Epidermal melanocyte (primary cell): Measurements from ENCODE around the gene LYRM4.

Experiments
- DNase-seq: peaks from one replicate; pipeline ENCODE4 v3.0.0; 2011; ENCODE audit warnings: low spot score; ENCODE audit not compliant: insufficient read length

Gene LYRM4

DNA sequence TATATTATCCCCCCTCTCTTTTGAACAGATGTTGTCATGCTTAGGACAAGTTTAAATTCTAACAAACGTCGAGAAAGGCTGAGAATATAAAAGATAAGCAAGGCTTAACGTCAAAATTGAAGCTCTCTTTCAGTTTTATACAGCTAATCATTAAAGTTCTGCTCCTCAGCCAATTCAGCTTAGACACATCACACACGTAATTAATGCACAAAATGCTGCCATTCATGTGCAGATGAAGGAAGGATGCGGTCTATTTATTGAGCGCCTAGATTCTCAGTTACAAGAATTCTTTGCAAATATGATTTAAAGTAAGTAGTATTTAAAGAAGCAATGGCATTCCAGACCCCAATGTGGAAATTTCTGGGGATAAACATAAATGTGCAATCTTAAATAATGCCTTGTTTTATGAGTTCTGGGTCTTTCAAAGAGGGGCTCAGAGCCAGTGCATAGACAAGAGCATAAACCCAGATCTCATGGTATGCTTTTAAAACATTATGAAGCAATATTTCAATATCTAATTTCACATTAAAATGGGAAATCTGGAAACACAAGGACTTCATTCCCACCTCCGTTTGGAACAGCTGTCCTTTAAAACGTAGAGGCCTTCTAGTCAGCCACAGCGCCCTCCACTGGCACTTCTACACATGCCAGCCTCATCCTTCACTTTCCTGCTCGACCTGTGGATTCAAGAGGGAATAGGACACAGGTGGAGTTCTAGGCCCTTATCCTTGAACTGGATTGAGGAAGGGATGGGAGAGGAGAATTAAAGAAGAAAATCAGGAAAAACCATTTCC is 85.8 kb downstream of the LYRM4 start:
- no peak for DNase-seq

DNA sequence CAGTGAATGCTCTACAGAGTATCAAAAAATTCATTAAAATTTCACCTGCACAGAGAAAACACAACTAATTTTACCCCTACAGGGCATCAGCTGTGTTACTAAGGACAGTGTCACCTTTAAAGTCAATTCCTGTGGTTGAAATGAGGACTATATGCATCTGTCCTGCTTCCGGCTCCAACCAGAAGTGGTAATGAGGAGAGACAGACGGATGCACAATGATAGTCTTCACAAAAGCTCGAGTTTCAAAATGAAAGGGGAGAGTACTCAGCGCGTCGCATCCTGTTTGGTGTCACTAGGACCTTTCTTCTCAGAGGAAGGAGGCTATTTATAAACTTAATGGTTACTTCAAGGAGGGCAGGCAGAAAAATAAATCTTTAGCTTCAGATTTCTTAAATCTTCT is 86.5 kb downstream of the LYRM4 start:
- DNase-seq: no peak

DNA sequence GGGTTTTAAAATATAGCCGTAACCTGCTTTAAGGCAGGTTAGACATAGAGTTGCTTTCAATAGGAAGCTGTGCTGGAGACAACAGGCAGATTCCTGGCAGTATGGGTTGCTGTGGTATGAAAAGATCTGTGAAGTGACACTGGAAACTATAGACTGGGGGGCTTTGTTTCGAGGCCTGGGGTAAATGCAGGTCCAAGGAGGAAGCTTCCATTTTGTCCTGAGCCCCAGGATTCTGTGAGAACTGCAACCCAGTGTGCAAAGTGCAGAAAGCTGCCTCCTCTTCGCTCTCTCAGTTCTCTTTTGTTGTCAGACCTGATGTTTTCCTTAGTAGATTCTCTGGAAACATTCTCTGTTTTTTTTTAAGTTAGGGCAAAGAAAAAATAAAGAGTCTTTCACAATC is 86.9 kb downstream of the LYRM4 start:
- DNase-seq: no peak

DNA sequence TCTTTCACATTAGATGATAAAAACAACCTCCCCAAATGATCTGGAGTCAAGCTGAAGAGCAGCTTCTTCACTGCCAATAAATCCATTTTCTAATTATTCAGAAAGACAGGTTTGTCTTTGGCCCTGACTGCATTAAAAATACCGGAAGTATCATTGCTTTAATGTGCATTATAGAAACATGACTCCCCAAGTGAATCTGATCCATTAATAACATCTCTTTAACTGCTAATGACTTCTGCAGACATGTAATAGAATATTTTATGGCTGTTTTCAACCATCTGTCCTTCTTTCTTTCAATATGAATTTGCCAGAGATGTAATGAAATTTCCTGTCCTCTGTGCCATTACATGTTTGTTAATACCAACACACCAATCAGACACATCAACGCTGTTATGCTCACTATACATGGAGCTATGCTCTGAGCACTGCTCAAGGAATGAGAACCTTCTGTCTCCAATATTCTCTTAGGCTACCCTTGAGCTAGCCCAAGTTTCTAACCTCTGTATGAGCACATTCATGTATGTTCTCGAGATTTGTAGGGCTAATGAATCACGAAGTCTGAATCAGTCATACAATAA is 87.8 kb downstream of the LYRM4 start:
- no peak for DNase-seq

DNA sequence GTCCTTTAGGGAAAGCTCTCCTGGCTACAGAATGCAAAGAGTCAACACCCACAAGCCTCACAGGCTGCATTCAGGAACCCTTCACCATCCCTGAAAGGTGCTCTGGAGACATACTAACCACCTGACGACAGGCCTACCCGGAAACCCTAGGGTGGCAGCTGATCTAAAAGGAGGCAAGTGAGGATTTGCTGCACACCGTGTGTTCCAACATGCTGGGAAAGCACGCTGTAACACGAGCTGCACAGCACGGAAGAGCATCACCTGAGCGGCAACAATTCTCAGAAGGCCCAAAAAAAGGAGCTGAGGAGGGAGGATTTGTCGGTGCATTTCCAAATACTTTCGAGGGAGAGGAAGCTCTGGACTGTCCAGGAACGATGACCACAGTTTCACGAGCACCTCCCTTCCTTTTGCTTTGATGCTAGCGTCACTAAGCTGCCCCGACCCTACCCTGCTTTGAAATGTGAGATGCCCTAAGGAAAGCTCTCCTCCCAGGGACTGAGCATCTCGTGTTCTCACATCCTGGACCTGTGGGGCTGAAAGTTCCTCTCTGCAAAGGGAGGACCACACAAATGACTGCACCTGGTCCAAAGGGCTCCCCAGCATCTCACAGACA is 88.6 kb downstream of the LYRM4 start:
- no peak for DNase-seq

DNA sequence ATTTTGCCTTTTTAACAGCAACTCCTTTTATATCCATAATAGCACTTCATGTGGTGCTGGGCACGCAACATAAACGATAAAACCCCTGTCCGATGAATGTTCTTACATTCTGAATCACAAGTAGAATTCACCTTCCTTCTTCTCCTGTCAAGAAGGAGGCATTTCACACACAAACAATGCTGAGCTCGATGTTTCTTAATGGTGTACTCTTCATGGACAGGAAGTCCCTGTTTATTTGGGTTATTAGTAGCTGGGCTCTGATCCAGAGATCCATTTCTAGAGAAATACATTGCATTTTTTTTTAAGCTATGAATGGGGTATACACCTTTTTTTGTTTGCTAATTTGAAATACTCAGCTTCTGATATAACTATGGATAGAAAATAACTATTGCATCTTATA is 93.2 kb downstream of the LYRM4 start:
- DNase-seq: no peak

DNA sequence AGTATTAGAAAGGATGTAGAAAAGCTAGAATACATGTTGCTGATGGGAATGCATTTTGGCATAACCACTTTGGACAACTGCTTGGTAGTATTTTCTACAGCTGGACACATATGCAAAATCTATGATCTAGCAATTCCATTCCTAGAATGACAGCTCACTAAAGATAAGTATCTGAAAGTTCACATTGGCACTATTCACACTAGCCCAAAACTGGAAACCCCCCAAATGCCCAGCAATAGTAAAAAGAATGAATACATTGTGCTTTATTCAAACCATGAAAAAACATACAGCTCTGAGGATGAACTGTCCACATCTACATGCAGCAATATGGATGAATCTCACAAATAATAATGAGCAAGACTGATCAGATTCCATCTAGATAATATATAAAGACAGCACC is 96.7 kb downstream of the LYRM4 start:
- no peak for DNase-seq

DNA sequence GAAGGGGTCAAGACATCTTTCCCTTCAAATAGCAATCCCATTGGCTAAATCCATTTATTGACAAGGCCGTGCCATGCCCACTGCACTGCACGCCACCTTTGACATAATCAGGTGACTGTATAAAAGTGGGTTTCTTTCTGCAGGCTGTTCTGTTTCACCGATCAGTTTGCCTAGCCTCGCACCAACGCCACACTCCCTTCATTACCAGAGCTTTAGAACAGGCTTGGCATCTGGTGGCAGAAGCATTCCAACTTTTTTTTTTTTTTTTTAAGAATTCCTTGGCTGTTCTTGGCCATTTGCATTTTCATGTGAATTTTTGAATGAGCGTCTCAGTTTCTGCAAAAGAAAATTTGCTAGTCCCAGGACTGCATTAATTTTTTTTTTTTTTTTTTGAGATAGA is 97.5 kb downstream of the LYRM4 start:
- DNase-seq: no peak

DNA sequence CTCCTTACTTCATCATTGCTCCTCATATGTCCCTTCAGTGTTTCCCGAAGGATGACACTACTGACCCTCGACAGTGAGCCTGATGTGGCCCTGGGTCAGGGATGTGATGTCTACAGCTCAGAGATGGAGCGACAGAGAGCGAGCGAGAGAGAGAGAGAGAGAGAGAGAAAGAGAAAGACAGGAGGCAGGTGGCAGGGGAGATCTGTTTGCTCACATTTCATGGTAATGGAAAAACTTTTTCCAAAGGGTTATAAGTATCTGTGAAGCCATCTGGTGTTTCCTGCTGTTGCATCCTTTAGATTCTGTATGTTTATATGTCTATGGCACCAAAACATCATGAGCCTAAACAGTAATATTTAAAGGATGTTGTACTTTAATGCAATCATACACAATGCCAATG is 98.4 kb downstream of the LYRM4 start:
- DNase-seq: no peak

DNA sequence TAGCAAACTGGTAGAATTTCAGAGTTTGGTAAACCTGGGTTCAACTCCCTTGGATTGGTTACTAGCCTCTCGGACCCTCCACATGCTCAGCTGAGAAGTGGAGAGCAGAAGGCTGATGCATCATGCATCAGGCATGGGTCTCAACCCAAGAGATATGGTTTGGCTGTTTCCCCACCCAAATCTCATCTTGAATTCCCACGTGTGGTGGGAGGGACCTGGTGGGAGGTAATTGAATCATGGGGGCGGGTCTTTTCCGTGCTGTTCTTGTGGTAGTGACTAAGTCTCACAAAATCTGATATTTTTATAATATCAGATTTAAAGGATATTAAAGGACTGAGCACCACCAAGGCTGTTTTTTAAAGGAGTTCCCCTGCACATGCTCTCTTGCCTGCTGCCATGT is 100.5 kb downstream of the LYRM4 start:
- DNase-seq: no peak

DNA sequence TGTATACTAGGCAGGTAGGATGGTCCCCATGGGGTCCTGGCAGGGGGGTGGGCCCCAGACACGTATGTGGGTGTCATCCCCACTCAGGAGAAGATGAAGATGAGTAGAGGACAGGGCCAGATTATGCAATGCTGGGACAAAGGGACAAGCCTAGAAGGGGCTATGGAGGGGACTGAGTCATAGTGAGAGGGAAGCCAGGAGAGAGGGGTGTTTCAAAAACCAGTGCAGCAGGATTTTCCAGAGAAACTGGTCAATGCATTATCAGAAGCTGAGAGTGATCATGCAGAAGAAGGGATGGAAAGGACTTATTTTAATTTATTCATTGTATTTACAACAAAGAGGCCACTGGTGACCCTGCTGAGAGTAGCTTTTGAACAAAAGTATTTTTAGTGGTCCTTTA is 101.6 kb downstream of the LYRM4 start:
- DNase-seq: no peak

DNA sequence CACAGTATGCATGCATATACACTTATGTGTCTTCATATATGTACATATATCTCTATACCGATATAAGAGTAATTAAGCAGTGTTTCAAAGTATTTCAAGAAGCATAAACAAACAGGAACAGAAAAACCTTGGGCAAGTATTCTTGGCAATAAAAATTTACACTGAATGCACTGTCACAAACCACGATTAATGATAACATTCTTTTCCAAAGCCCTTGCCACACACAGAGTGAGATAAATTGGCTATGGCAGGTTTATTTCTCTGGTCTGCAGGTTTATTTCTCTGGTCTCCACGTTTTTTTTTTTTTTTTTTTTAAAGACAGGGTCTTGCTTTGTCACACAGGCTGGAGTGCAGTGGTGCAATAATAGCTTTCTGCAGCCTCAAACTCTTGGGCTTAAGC is 102.6 kb downstream of the LYRM4 start:
- DNase-seq: no peak

DNA sequence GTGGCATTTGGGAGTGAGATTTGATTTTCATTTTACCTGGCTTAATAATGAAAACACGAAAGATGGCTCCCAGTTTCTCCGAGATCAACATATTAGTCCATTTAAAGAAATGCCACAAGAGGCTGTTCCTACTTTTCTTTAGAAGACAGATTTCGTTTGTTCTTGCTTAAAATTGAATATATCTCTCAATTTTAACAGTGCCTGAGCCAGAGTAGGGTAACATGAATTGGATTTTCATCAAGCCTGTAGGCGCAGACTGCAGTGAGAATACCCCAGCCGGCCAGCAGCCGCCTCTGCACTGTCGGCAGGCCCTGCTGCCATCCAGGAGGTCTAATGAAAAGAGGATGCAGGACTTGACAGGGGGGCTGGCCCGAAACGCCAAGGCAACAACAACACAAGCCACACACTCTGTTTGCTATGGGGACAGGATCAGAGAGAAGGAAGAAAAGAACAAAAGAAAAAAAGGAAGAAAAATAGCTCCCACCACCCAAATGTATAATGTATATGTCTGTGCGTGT is 103.1 kb downstream of the LYRM4 start:
- DNase-seq: no peak

DNA sequence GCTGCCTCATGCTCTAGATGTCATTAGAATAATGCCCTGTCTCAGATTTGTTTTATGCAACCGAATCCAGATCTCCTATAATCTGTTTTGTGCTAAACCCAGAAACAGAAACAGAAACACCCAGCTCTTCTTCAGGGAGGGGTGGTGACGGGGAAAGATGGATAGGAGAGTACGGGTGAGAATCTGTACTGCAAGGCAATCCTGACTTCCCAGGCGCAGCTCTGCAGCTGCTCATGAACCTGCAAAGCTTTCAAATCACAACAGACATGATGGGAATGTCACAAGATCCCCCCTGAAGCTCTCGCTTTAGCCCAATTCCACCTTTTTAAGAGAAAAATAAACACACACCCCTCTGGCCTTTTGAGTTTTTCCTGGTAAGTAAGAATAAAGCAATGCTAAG is 104.1 kb downstream of the LYRM4 start:
- no peak for DNase-seq

DNA sequence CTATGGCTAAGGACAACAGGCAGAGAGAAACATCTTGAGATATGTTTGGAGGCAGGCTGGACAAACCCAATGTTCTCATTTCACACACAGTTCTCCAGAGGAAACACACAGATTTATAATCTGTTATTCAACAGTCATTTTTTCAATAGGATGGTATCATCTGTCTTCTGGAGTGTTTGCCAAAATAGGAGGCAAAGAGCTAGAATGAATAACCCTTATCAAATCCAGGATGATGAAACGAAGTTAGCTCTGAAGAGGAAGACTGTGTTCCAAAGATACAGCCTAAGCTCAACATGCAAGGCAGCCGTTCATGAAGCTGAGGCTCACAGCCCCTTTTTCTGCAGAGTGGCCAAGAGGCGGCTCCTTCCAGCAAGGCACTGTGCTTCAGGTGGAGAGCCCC is 104.8 kb downstream of the LYRM4 start:
- DNase-seq: no peak

DNA sequence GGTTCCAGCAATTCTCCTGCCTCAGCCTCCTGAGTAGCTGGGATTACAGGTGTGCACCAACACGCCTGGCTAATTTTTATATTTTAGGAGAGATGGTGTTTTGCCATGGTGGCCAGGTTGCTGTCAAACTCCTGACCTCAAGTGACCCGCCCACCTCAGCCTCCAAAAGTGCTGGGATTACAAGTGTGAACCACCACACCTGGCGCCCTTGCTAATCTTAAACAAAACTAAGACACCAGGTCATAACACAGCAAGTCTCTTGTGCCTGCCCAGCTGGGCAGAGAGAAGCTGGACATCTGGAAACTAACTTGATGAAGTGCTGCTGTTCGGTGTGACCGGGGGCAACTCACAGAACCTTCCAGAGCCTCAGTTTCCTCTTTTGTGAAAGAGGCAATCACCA is 107.6 kb downstream of the LYRM4 start:
- DNase-seq: no peak

DNA sequence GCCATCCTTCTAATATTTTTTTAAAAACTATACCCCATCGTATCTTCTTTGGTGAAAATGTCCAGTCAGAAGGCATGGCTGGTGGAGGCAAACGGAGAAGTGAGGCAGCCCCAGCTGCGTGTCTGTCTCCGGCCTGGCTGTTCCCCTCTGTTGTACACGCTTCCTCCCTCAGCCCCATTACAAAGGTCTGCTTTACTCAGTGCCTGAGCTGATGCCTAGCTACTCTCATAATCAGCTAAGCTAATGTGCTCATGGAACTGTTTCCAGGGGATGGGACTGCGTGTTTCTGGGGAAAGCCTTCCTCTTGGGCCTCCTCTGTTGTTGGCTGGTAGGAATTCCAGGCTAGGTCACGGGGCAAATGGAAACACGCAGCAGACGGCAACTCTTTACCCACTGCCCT is 108.3 kb downstream of the LYRM4 start:
- no peak for DNase-seq

DNA sequence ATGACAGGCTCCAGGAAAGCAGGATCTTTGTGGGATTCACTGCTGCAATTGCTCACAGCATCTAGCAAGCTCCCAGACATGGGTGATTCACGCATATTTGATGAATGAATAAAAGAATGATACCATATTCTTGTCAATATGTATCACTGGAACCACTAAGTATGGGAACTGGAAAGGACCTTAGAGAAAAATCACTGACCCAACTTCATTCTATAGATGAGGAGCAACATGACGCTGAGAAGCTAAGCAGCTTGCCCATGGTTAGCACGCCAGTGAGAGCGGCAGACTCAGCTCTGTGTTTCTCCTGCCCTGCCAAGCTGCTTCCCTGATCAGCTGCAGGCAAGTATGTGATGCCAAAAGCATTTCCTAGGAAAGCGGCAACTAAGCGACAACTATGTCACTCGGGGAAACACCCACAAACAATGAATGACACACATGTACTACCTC is 108.8 kb downstream of the LYRM4 start:
- no peak for DNase-seq

DNA sequence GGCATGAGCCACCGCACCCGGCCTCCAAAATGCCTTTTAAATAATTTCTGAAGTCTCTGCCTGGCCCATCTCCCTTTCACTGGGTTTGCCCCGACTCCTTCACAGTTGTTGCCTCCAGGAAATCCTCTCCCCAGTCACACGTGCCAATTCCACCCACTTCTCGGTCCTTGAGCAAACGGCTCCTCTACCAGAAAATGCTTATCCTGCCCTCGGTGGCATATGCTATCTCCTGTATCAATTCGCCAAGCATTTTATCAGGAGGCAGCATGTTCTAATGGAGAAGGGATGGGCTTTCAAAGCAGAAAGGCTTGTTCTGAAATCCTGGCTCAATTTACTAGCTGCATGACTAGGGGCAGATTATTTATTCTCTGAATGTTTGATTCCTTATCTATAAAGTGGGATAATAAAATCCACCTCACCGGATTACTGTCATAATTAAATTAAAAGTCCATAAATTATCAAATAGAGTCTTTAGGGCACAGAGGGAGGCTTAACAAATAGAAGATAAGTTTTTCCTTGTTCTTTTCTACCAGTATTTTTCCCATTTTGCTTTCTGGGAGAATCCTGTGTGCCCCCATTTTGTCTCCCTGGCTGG is 109.3 kb downstream of the LYRM4 start:
- DNase-seq: no peak

DNA sequence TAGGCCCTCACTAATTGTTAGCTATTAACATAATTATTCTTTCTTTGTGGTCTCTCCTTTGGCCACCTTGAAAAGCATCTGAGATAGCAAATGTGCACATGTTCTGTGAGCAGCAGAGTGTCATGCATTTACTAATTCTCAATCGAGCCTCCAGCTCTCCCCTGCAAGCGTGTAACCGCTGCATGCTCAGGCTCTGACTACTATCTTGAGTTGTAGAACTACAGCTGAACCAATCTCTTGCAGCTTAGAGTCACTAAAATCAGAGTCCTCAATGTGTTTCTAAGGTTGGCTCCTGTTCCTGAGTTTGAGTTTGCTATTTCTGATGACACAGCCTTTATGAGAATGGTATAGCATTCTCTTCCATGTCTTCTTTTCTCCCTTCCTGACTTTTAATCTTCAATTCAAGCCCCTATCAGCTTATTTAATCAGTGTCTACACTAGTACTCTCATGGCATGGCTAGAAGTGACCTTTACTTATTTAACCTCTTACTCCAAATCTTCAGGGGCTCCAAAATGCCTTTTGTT is 110.1 kb downstream of the LYRM4 start:
- DNase-seq: no peak

DNA sequence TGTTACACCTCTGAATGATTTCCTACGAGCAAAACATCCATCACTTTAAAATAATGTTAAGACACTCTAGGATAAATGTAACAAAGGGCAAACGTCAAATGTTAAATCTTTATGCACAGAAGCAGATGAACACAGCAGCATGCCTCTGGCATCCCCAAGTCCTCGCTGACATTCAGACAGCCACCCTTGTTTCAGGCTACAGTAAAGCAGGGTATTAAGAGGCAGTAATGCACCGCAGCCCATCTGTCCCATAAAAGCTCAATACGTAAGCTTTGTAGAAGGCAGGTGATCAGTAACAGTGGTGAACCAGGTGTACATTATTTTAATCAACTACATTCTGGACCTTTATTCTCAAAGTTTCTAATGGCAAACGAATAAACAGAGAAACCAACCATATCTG is 110.9 kb downstream of the LYRM4 start:
- no peak for DNase-seq

DNA sequence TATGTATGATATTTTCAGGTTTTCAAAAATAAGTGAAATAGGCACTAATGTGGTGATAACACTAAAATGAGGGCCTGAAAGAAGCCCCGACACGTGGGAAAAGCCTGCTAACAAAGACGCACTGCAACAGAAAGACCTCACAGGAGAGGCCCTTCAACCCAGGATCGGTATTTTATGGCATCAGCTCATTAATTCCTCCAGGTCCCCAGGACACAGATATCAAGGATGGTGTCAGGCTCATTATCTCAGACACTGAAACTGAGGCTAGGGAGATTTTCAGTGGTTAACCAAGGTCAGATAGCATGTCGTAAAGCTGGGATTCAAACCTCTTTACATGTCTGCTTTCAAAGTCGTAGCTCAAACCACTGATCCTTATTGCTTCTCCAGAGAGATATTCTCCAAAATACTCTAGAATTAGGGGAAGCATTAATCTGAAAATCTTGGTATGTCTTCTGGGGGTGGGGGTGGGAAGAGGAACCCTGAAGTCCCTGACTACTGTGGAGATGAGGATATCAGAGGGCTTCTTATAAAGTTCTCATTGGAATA is 111.5 kb downstream of the LYRM4 start:
- DNase-seq: no peak
